Mesangial cell (primary cell): Measurements from ENCODE around the gene USP17L28. TPM values are rescaled to one million over a fixed set of nuclear protein-coding genes. Genes with fewer than 3 reads are reported as not detected.

Experiments used
- total RNA-seq: library from RNA; depleted of rRNA; stranded (reverse); fragments of >200 nt; gene quantifications from 2 replicates; pipeline ENCODE4 v1.2.3, GENCODE V29; 2015

The USP17L28 gene, protein sequence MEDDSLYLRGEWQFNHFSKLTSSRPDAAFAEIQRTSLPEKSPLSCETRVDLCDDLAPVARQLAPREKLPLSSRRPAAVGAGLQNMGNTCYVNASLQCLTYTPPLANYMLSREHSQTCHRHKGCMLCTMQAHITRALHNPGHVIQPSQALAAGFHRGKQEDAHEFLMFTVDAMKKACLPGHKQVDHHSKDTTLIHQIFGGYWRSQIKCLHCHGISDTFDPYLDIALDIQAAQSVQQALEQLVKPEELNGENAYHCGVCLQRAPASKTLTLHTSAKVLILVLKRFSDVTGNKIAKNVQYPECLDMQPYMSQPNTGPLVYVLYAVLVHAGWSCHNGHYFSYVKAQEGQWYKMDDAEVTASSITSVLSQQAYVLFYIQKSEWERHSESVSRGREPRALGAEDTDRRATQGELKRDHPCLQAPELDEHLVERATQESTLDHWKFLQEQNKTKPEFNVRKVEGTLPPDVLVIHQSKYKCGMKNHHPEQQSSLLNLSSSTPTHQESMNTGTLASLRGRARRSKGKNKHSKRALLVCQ
- not detected in 2 replicates for total RNA-seq

DNA sequence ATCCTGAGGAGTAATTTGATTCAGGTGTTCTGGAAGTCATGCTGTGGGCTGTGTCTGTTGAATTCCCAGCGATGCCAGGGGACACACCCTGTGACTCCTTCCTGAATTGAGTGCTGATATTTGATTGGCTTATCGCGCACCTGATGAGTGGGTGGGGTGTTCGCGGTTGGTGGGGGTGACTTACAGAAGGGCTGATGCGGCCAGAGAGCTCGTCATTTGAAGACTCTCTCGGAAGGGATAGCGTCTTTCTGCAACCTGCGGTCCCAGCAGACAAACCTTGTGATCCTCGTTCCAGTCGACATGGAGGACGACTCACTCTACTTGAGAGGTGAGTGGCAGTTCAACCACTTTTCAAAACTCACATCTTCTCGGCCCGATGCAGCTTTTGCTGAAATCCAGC lies at the start of gene USP17L28:
Gene USP17L28, plus strand, starts transcription at position 301 of the 400 bp plus-strand sequence. Its CDS starts 0 bp downstream, at position 301.

DNA sequence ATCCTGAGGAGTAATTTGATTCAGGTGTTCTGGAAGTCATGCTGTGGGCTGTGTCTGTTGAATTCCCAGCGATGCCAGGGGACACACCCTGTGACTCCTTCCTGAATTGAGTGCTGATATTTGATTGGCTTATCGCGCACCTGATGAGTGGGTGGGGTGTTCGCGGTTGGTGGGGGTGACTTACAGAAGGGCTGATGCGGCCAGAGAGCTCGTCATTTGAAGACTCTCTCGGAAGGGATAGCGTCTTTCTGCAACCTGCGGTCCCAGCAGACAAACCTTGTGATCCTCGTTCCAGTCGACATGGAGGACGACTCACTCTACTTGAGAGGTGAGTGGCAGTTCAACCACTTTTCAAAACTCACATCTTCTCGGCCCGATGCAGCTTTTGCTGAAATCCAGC lies 23.8 kb upstream of the USP17L28 start, which contains the start of gene USP17L24:
Gene USP17L24, plus strand, starts transcription at position 301 of the 400 bp plus-strand sequence. Its CDS starts 0 bp downstream, at position 301.

DNA sequence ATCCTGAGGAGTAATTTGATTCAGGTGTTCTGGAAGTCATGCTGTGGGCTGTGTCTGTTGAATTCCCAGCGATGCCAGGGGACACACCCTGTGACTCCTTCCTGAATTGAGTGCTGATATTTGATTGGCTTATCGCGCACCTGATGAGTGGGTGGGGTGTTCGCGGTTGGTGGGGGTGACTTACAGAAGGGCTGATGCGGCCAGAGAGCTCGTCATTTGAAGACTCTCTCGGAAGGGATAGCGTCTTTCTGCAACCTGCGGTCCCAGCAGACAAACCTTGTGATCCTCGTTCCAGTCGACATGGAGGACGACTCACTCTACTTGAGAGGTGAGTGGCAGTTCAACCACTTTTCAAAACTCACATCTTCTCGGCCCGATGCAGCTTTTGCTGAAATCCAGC lies 19.1 kb upstream of the USP17L28 start, which contains the start of gene USP17L25:
Gene USP17L25, plus strand, starts transcription at position 301 of the 400 bp plus-strand sequence. Its CDS starts 0 bp downstream, at position 301.

DNA sequence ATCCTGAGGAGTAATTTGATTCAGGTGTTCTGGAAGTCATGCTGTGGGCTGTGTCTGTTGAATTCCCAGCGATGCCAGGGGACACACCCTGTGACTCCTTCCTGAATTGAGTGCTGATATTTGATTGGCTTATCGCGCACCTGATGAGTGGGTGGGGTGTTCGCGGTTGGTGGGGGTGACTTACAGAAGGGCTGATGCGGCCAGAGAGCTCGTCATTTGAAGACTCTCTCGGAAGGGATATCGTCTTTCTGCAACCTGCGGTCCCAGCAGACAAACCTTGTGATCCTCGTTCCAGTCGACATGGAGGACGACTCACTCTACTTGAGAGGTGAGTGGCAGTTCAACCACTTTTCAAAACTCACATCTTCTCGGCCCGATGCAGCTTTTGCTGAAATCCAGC lies 14.3 kb upstream of the USP17L28 start, which contains the start of gene USP17L26:
Gene USP17L26, plus strand, starts transcription at position 301 of the 400 bp plus-strand sequence. Its CDS starts 0 bp downstream, at position 301.

DNA sequence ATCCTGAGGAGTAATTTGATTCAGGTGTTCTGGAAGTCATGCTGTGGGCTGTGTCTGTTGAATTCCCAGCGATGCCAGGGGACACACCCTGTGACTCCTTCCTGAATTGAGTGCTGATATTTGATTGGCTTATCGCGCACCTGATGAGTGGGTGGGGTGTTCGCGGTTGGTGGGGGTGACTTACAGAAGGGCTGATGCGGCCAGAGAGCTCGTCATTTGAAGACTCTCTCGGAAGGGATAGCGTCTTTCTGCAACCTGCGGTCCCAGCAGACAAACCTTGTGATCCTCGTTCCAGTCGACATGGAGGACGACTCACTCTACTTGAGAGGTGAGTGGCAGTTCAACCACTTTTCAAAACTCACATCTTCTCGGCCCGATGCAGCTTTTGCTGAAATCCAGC lies 9.6 kb upstream of the USP17L28 start, which contains the start of gene USP17L5:
Gene USP17L5, plus strand, starts transcription at position 301 of the 400 bp plus-strand sequence. Its CDS starts 0 bp downstream, at position 301.

DNA sequence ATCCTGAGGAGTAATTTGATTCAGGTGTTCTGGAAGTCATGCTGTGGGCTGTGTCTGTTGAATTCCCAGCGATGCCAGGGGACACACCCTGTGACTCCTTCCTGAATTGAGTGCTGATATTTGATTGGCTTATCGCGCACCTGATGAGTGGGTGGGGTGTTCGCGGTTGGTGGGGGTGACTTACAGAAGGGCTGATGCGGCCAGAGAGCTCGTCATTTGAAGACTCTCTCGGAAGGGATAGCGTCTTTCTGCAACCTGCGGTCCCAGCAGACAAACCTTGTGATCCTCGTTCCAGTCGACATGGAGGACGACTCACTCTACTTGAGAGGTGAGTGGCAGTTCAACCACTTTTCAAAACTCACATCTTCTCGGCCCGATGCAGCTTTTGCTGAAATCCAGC lies 4.8 kb upstream of the USP17L28 start, which contains the start of gene USP17L27:
Gene USP17L27, plus strand, starts transcription at position 301 of the 400 bp plus-strand sequence. Its CDS starts 0 bp downstream, at position 301.

DNA sequence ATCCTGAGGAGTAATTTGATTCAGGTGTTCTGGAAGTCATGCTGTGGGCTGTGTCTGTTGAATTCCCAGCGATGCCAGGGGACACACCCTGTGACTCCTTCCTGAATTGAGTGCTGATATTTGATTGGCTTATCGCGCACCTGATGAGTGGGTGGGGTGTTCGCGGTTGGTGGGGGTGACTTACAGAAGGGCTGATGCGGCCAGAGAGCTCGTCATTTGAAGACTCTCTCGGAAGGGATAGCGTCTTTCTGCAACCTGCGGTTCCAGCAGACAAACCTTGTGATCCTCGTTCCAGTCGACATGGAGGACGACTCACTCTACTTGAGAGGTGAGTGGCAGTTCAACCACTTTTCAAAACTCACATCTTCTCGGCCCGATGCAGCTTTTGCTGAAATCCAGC lies 4.6 kb downstream of the USP17L28 start, which contains the start of gene USP17L29:
Gene USP17L29, plus strand, starts transcription at position 301 of the 400 bp plus-strand sequence. Its CDS starts 0 bp downstream, at position 301.

DNA sequence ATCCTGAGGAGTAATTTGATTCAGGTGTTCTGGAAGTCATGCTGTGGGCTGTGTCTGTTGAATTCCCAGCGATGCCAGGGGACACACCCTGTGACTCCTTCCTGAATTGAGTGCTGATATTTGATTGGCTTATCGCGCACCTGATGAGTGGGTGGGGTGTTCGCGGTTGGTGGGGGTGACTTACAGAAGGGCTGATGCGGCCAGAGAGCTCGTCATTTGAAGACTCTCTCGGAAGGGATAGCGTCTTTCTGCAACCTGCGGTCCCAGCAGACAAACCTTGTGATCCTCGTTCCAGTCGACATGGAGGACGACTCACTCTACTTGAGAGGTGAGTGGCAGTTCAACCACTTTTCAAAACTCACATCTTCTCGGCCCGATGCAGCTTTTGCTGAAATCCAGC lies 14.1 kb downstream of the USP17L28 start, which contains the start of gene USP17L30:
Gene USP17L30, plus strand, starts transcription at position 301 of the 400 bp plus-strand sequence. Its CDS starts 0 bp downstream, at position 301.

Other genes starting within 250 kb of the USP17L28 start
- gene FAM90A26, start 178.5 kb upstream of the USP17L28 start, total RNA-seq, result not detected in 2 replicates
- gene USP17L10, start 138.2 kb upstream of the USP17L28 start, total RNA-seq, result not detected in 2 replicates
- not detected in 2 replicates for gene USP17L11, start 133.5 kb upstream of the USP17L28 start, total RNA-seq
- gene USP17L12, start 128.7 kb upstream of the USP17L28 start, total RNA-seq, result not detected in 2 replicates
- not detected in 2 replicates for gene USP17L13, start 124.0 kb upstream of the USP17L28 start, total RNA-seq
- not detected in 2 replicates for gene USP17L15, start 114.5 kb upstream of the USP17L28 start, total RNA-seq
- not detected in 2 replicates for gene USP17L17, start 105.0 kb upstream of the USP17L28 start, total RNA-seq
- not detected in 2 replicates for gene USP17L18, start 100.3 kb upstream of the USP17L28 start, total RNA-seq
- not detected in 2 replicates for gene USP17L19, start 95.5 kb upstream of the USP17L28 start, total RNA-seq
- gene USP17L20, start 90.8 kb upstream of the USP17L28 start, total RNA-seq, result not detected in 2 replicates
- not detected in 2 replicates for gene USP17L21, start 86.0 kb upstream of the USP17L28 start, total RNA-seq
- gene USP17L22, start 81.3 kb upstream of the USP17L28 start, total RNA-seq, result not detected in 2 replicates
- gene USP17L24, start 23.7 kb upstream of the USP17L28 start, total RNA-seq, result not detected in 2 replicates
- gene USP17L25, start 19.0 kb upstream of the USP17L28 start, total RNA-seq, result not detected in 2 replicates
- gene USP17L26, start 14.2 kb upstream of the USP17L28 start, total RNA-seq, result not detected in 2 replicates
- not detected in 2 replicates for gene USP17L5, start 9.5 kb upstream of the USP17L28 start, total RNA-seq
- not detected in 2 replicates for gene USP17L27, start 4.7 kb upstream of the USP17L28 start, total RNA-seq
- not detected in 2 replicates for gene USP17L29, start 4.7 kb downstream of the USP17L28 start, total RNA-seq
- not detected in 2 replicates for gene USP17L30, start 14.2 kb downstream of the USP17L28 start, total RNA-seq
- not detected in 2 replicates for gene DEFB131A, start 95.5 kb downstream of the USP17L28 start, total RNA-seq